NCI-H1694 treated with DMSO at 0.1 percent for 48 hours (cell line): Measurements from ENCODE around the gene HS3ST5.
A peak's percentile ranks its signal among the peaks of the same experiment; 100 is the strongest.
"Not testable (repeated sequence)": the region's sequence is repeated elsewhere in the genome, so short reads cannot be mapped to it uniquely, and the experiment has no call there.

Source experiments
- DNase-seq: peaks from one replicate; lab custom pipeline; 2025; lab: John Stamatoyannopoulos, UW

Gene HS3ST5

GRCh38 chr6:114151064-114151690 is 191.6 kb downstream of the HS3ST5 start:
- no peak for DNase-seq

GRCh38 chr6:114149182-114149581 is 193.6 kb downstream of the HS3ST5 start:
- not testable (repeated sequence) for DNase-seq

- DNase-seq: no peak
Observed at GRCh38 chr6:114144887-114145851, 197.7 kb downstream of the HS3ST5 start.

- no peak for DNase-seq
Observed at GRCh38 chr6:114142258-114142657, 200.6 kb downstream of the HS3ST5 start.

- DNase-seq: no peak
Observed at GRCh38 chr6:114140416-114140815, 202.4 kb downstream of the HS3ST5 start.

- no peak for DNase-seq
Observed at GRCh38 chr6:114138577-114139248, 204.1 kb downstream of the HS3ST5 start.

GRCh38 chr6:114135363-114135971 is 207.4 kb downstream of the HS3ST5 start:
- no peak for DNase-seq

- no peak for DNase-seq
Observed at GRCh38 chr6:114133816-114134215, 209.0 kb downstream of the HS3ST5 start.

GRCh38 chr6:114131945-114132344 is 210.9 kb downstream of the HS3ST5 start:
- DNase-seq: no peak

- no peak for DNase-seq
Observed at GRCh38 chr6:114125576-114125975, 217.2 kb downstream of the HS3ST5 start.

- DNase-seq: no peak
Observed at GRCh38 chr6:114121913-114122662, 220.7 kb downstream of the HS3ST5 start.

- DNase-seq: no peak
Observed at GRCh38 chr6:114119056-114119455, 223.8 kb downstream of the HS3ST5 start.

- DNase-seq: no peak
Observed at GRCh38 chr6:114115652-114116051, 227.2 kb downstream of the HS3ST5 start.

GRCh38 chr6:114108119-114109002 is 234.5 kb downstream of the HS3ST5 start:
- DNase-seq: peak; percentile 30

GRCh38 chr6:114106020-114106419 is 236.8 kb downstream of the HS3ST5 start:
- DNase-seq: no peak

GRCh38 chr6:114101255-114101654 is 241.6 kb downstream of the HS3ST5 start:
- DNase-seq: no peak

GRCh38 chr6:114100215-114100994 is 242.4 kb downstream of the HS3ST5 start:
- DNase-seq: no peak

- peak; percentile 62 for DNase-seq
Observed at GRCh38 chr6:114096561-114097172, 246.2 kb downstream of the HS3ST5 start.

GRCh38 chr6:114092943-114093342 is 249.9 kb downstream of the HS3ST5 start:
- no peak for DNase-seq
